Neural progenitor cell (in vitro differentiated cells): Measurements from ENCODE around the gene MRPL39. TPM values are rescaled to one million over a fixed set of nuclear protein-coding genes. Genes with fewer than 3 reads are reported as not detected.

Experiments used
- DNase-seq: peaks from one replicate; pipeline ENCODE4 v3.0.0-alpha.2; 2016; ENCODE audit warnings: low spot score
- H2AFZ ChIP-seq: fragments of 200-600 bp; sonication (generic); replicated peaks from 2 replicates; pipeline ENCODE4 v1.6.1; 2016; ENCODE audit warnings: antibody characterized with exemption
- H3F3A ChIP-seq: fragments of 200-600 bp; sonication (generic); 2 replicates; pipeline ENCODE4 v1.6.1; 2016; ENCODE audit warnings: antibody characterized with exemption, low read depth
- H3K27ac ChIP-seq: fragments of 200-600 bp; sonication (generic); 2 replicates; pipeline ENCODE4 v1.5.1; 2016; ENCODE audit warnings: mild to moderate bottlenecking
- H3K27me3 ChIP-seq: fragments of 200-600 bp; sonication (generic); 2 replicates; pipeline ENCODE4 v1.6.1; 2016; ENCODE audit warnings: mild to moderate bottlenecking, moderate library complexity
- H3K36me3 ChIP-seq: fragments of 200-600 bp; sonication (generic); 2 replicates; pipeline ENCODE4 v1.5.1; 2016
- H3K4me1 ChIP-seq: fragments of 200-600 bp; sonication (generic); 2 replicates; pipeline ENCODE4 v1.6.1; 2016; ENCODE audit warnings: mixed run types
- H3K4me2 ChIP-seq: fragments of 200-600 bp; sonication (generic); 2 replicates; pipeline ENCODE4 v1.6.1; 2016
- H3K4me3 ChIP-seq: fragments of 200-600 bp; sonication (generic); 2 replicates; pipeline ENCODE4 v1.5.1; 2016
- H3K79me2 ChIP-seq: fragments of 200-600 bp; sonication (generic); 2 replicates; pipeline ENCODE4 v1.6.1; 2016; ENCODE audit warnings: low read depth
- H3K9ac ChIP-seq: fragments of 200-600 bp; sonication (generic); 2 replicates; pipeline ENCODE4 v1.6.1; 2016
- H3K9me3 ChIP-seq: fragments of 200-600 bp; sonication (generic); 2 replicates; pipeline ENCODE4 v1.5.1; 2016; ENCODE audit warnings: low read depth
- H4K20me1 ChIP-seq: fragments of 200-600 bp; sonication (generic); 2 replicates; pipeline ENCODE4 v1.6.1; 2016; ENCODE audit warnings: low read depth
- H3K27ac Mint-ChIP-seq: 3 replicates; pipeline ENCODE4 v1.8.0; 2021; ENCODE audit warnings: mixed read lengths
- H3K27me3 Mint-ChIP-seq: 2 replicates; pipeline ENCODE4 v1.8.0; 2022; ENCODE audit warnings: low read depth, mild to moderate bottlenecking, inconsistent platforms, moderate library complexity, mixed read lengths; ENCODE audit not compliant: insufficient read depth
- H3K36me3 Mint-ChIP-seq: 3 replicates; pipeline ENCODE4 v1.8.0; 2021; ENCODE audit warnings: mixed read lengths
- H3K4me1 Mint-ChIP-seq: 3 replicates; pipeline ENCODE4 v1.8.0; 2021; ENCODE audit warnings: mixed read lengths
- H3K4me3 Mint-ChIP-seq: 3 replicates; pipeline ENCODE4 v1.8.0; 2021; ENCODE audit warnings: mild to moderate bottlenecking, moderate library complexity, mixed read lengths
- H3K9me3 Mint-ChIP-seq: 3 replicates; pipeline ENCODE4 v1.8.0; 2020; ENCODE audit warnings: mixed read lengths
- CTCF ChIP-seq: fragments of 200-600 bp; sonication (generic); IDR thresholded peaks from 2 replicates; pipeline ENCODE4 v1.5.1; 2017; ENCODE audit warnings: antibody characterized with exemption, mild to moderate bottlenecking
- EZH2 ChIP-seq: fragments of 200-600 bp; sonication (generic); IDR thresholded peaks from 2 replicates; pipeline ENCODE4 v1.6.1; 2017; ENCODE audit warnings: antibody characterized with exemption, mild to moderate bottlenecking, moderate library complexity
- EZH2phosphoT487 ChIP-seq: fragments of 200-600 bp; sonication (generic); IDR thresholded peaks from 2 replicates; pipeline ENCODE4 v1.6.1; 2017; ENCODE audit warnings: antibody characterized with exemption
- total RNA-seq: library from RNA; depleted of rRNA; stranded (reverse); fragments of >200 nt; gene quantifications from 2 replicates; pipeline ENCODE4 v1.2.3, GENCODE V29; 2015; ENCODE audit warnings: low replicate concordance

Gene MRPL39
- total RNA-seq, 1 donor from 2014 or later: 63.1 TPM

- no peak overlapping the region for H3K27ac Mint-ChIP-seq
- no peaks in the 10 kb centered on the region for H3K9me3 ChIP-seq
- H3K36me3 Mint-ChIP-seq: no peaks in the 10 kb centered on the region
- H3K9ac ChIP-seq: no peak overlapping the region
- peaks cover 2% of the 10 kb centered on the region for H3K27me3 Mint-ChIP-seq
- no peak overlapping the region for H3K4me3 Mint-ChIP-seq
- no peaks in the 10 kb centered on the region for H3K27me3 ChIP-seq
- no peak overlapping the region for H3K4me2 ChIP-seq
- peaks cover 13% of the 10 kb centered on the region for H3K4me1 Mint-ChIP-seq
- H3K79me2 ChIP-seq: no peaks in the 10 kb centered on the region
- no peak overlapping the region for H2AFZ ChIP-seq
- peaks cover 6% of the 10 kb centered on the region for H3K4me1 ChIP-seq
- H4K20me1 ChIP-seq: no peaks in the 10 kb centered on the region
- peaks cover 4% of the 10 kb centered on the region for H3K9me3 Mint-ChIP-seq
- H3K4me3 ChIP-seq: no peak overlapping the region
- DNase-seq: no peak
- H3K27ac ChIP-seq: no peak overlapping the region
- H3K36me3 ChIP-seq: no peaks in the 10 kb centered on the region
- H3F3A ChIP-seq: peaks cover 4% of the 10 kb centered on the region
- TF ChIP-seq CTCF: no peak
These were observed 17.8 kb upstream of the MRPL39 start for GRCh38 chr21:25625036-25625435.

DNA sequence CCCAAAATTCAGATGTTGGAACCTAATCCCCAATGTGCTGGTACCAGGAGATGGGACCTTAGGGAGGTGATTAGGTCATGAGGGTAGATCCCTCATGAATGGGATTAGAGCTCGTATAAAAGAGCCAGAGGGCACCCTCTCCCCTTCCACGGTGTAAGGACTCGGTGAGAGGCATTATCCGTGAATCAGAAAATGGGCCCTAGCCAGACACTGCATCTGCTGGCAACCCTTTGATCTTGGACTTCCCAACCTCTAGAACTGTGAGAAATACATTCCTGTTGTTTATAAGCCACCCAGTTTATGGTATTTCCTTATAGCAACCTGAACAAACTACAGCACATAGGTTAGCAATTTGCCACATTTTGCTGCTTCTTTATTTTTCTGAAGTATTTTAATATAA is 17.2 kb upstream of the MRPL39 start:
- Mint-ChIP-seq H3K4me1 (peaks cover 9% of the 10 kb centered on the region), H3K9me3 (peaks cover 4% of the 10 kb centered on the region), H3K36me3 (no peaks in the 10 kb centered on the region), H3K27me3 (peaks cover 2% of the 10 kb centered on the region), H3K4me3 (no peak overlapping the region), H3K27ac (no peak overlapping the region)
- Histone ChIP-seq H3K79me2 (no peaks in the 10 kb centered on the region), H2AFZ (no peak overlapping the region), H3K27me3 (no peaks in the 10 kb centered on the region), H3K9ac (no peak overlapping the region), H3K9me3 (no peaks in the 10 kb centered on the region), H3K4me3 (no peak overlapping the region), H3K4me2 (no peak overlapping the region), H4K20me1 (no peaks in the 10 kb centered on the region), H3K27ac (no peak overlapping the region), H3F3A (peaks cover 4% of the 10 kb centered on the region), H3K36me3 (no peaks in the 10 kb centered on the region), H3K4me1 (peaks cover under 1% of the 10 kb centered on the region)
- no peak for TF ChIP-seq EZH2phosphoT487
- TF ChIP-seq EZH2: no peak
- no peak for TF ChIP-seq CTCF
- DNase-seq: no peak

- H3K36me3 Mint-ChIP-seq: no peaks in the 10 kb centered on the region
- H3K36me3 ChIP-seq: no peaks in the 10 kb centered on the region
- H3K27ac Mint-ChIP-seq: no peak overlapping the region
- H3K27me3 Mint-ChIP-seq: peaks cover 2% of the 10 kb centered on the region
- no peak overlapping the region for H3K4me3 Mint-ChIP-seq
- no peaks in the 10 kb centered on the region for H3K27me3 ChIP-seq
- H2AFZ ChIP-seq: no peak overlapping the region
- H3K9ac ChIP-seq: no peak overlapping the region
- peaks cover 11% of the 10 kb centered on the region for H3F3A ChIP-seq
- peaks cover 11% of the 10 kb centered on the region for H3K4me1 ChIP-seq
- H3K9me3 Mint-ChIP-seq: peaks cover 4% of the 10 kb centered on the region
- no peak overlapping the region for H3K4me3 ChIP-seq
- H3K9me3 ChIP-seq: no peaks in the 10 kb centered on the region
- no peak overlapping the region for H3K27ac ChIP-seq
- peaks cover 8% of the 10 kb centered on the region for H3K4me1 Mint-ChIP-seq
- TF ChIP-seq EZH2: no peak
- no peak for TF ChIP-seq EZH2phosphoT487
- TF ChIP-seq CTCF: no peak
- H3K4me2 ChIP-seq: no peak overlapping the region
- DNase-seq: no peak
- no peaks in the 10 kb centered on the region for H3K79me2 ChIP-seq
- no peaks in the 10 kb centered on the region for H4K20me1 ChIP-seq
These were observed 11.9 kb upstream of the MRPL39 start for GRCh38 chr21:25619198-25619597.

- Histone ChIP-seq H3K4me2 (no peak overlapping the region), H3F3A (peaks cover 7% of the 10 kb centered on the region), H4K20me1 (no peaks in the 10 kb centered on the region), H3K27ac (no peak overlapping the region), H2AFZ (no peak overlapping the region), H3K36me3 (no peaks in the 10 kb centered on the region), H3K4me3 (no peak overlapping the region), H3K9me3 (no peaks in the 10 kb centered on the region), H3K79me2 (no peaks in the 10 kb centered on the region), H3K27me3 (no peaks in the 10 kb centered on the region), H3K4me1 (peaks cover 11% of the 10 kb centered on the region), H3K9ac (no peak overlapping the region)
- Mint-ChIP-seq H3K4me1 (peaks cover 8% of the 10 kb centered on the region), H3K27me3 (peaks cover 2% of the 10 kb centered on the region), H3K36me3 (peaks cover 2% of the 10 kb centered on the region), H3K4me3 (no peak overlapping the region), H3K9me3 (no peaks in the 10 kb centered on the region), H3K27ac (no peak overlapping the region)
- no peak for DNase-seq
- TF ChIP-seq EZH2 (no peak), CTCF (no peak), EZH2phosphoT487 (no peak)
These were observed 8.6 kb upstream of the MRPL39 start for GRCh38 chr21:25615880-25616279.
